Muscle of arm (tissue), 14 donors: ENCODE data around the gene PDZD8. TPM values are rescaled to one million over a fixed set of nuclear protein-coding genes. Genes with fewer than 3 reads are reported as not detected.

ENCODE experiments used
- DNase-seq: peaks from one replicate; pipeline ENCODE4 v3.0.0-alpha.2; 2013
- long read RNA-seq, 11 donors: transcript quantifications; one replicate each; lab custom pipeline, GENCODE V29; 2026
- polyA plus RNA-seq, 12 donors: library from polyadenylated mRNA; unstranded; fragments of 120-200 nt; gene quantifications; one replicate each; pipeline ENCODE4 v1.2.1, GENCODE V29; 2013; ENCODE audit not compliant: insufficient read length in 12 of 12

PDZD8 gene, protein sequence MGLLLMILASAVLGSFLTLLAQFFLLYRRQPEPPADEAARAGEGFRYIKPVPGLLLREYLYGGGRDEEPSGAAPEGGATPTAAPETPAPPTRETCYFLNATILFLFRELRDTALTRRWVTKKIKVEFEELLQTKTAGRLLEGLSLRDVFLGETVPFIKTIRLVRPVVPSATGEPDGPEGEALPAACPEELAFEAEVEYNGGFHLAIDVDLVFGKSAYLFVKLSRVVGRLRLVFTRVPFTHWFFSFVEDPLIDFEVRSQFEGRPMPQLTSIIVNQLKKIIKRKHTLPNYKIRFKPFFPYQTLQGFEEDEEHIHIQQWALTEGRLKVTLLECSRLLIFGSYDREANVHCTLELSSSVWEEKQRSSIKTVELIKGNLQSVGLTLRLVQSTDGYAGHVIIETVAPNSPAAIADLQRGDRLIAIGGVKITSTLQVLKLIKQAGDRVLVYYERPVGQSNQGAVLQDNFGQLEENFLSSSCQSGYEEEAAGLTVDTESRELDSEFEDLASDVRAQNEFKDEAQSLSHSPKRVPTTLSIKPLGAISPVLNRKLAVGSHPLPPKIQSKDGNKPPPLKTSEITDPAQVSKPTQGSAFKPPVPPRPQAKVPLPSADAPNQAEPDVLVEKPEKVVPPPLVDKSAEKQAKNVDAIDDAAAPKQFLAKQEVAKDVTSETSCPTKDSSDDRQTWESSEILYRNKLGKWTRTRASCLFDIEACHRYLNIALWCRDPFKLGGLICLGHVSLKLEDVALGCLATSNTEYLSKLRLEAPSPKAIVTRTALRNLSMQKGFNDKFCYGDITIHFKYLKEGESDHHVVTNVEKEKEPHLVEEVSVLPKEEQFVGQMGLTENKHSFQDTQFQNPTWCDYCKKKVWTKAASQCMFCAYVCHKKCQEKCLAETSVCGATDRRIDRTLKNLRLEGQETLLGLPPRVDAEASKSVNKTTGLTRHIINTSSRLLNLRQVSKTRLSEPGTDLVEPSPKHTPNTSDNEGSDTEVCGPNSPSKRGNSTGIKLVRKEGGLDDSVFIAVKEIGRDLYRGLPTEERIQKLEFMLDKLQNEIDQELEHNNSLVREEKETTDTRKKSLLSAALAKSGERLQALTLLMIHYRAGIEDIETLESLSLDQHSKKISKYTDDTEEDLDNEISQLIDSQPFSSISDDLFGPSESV
- 10 to 100 TPM in 11 of 12 donors, not detected in 1; 11.6 to 24.2 (median 16.6) TPM for polyA plus RNA-seq
- long read RNA-seq, donor 1, full-length matches to known transcripts: 16 of 33 reads
- long read RNA-seq, donor 1, partial matches to known transcripts: 17 of 33 reads
- long read RNA-seq, donor 1, other reads (novel, unspliced or antisense): 0 of 33 reads
- long read RNA-seq, donor 2, full-length matches to known transcripts: 5 of 5 reads
- long read RNA-seq, donor 2, partial matches to known transcripts: 0 of 5 reads
- long read RNA-seq, donor 2, other reads (novel, unspliced or antisense): 0 of 5 reads
- long read RNA-seq, donor 3, full-length matches to known transcripts: 2 of 2 reads
- long read RNA-seq, donor 3, partial matches to known transcripts: 0 of 2 reads
- long read RNA-seq, donor 3, other reads (novel, unspliced or antisense): 0 of 2 reads
- long read RNA-seq, donor 4: 0 reads
- long read RNA-seq, donor 5: 0 reads
- long read RNA-seq, donor 6, full-length matches to known transcripts: 2 of 2 reads
- long read RNA-seq, donor 6, partial matches to known transcripts: 0 of 2 reads
- long read RNA-seq, donor 6, other reads (novel, unspliced or antisense): 0 of 2 reads
- long read RNA-seq, donor 7, full-length matches to known transcripts: 2 of 2 reads
- long read RNA-seq, donor 7, partial matches to known transcripts: 0 of 2 reads
- long read RNA-seq, donor 7, other reads (novel, unspliced or antisense): 0 of 2 reads
- long read RNA-seq, donor 8, full-length matches to known transcripts: 5 of 11 reads
- long read RNA-seq, donor 8, partial matches to known transcripts: 6 of 11 reads
- long read RNA-seq, donor 8, other reads (novel, unspliced or antisense): 0 of 11 reads
- long read RNA-seq, donor 9: 0 reads
- long read RNA-seq, donor 10, full-length matches to known transcripts: 1 of 1 reads
- long read RNA-seq, donor 10, partial matches to known transcripts: 0 of 1 reads
- long read RNA-seq, donor 10, other reads (novel, unspliced or antisense): 0 of 1 reads
- long read RNA-seq, donor 11, full-length matches to known transcripts: 4 of 4 reads
- long read RNA-seq, donor 11, partial matches to known transcripts: 0 of 4 reads
- long read RNA-seq, donor 11, other reads (novel, unspliced or antisense): 0 of 4 reads

DNA sequence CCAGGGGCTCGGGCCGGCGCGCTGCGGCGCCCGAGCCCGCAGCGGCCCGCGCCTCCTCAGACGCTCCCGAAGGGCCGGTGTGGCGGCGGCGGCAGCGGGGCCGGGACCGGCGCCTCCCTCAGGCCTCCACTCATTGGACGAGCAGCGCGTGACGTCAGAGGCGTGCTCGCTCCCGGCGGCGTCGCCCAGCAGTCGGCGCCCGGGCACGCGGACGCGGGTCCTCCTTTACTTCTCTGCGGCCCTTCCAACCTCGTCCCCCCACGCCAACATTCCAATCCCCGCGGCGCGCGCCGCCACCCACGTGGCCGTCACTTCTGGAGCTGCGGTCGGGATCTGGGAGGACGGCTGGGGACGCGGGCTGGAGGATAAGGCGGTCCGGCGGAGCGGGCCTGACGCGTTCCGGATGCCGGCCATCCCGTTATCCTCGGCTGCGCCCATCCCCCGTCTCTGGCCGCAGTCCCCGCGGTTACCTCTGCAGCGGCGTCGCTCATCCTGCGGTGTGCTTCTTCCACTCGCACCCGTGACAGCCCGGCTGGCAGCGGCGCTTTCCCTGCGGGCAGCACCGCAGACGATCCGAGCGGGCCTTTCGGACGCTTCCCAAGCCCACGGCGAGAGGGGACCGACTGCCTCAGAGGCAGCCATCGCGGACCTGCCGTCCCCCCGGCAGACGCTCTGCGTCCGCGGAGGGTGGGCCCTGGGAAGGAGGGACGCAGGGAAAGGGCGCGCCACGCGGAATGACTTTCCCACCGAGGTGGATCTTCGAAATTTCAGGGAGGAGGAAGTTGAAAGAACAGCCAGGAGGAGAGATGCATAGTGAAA, at the start of gene PDZD8:
PDZD8 (minus strand) TSS at position 81 of the 819 bp plus-strand sequence. CDS start 213 bp downstream, outside the sequence.
- DNase-seq: peak; percentile 96

DNA sequence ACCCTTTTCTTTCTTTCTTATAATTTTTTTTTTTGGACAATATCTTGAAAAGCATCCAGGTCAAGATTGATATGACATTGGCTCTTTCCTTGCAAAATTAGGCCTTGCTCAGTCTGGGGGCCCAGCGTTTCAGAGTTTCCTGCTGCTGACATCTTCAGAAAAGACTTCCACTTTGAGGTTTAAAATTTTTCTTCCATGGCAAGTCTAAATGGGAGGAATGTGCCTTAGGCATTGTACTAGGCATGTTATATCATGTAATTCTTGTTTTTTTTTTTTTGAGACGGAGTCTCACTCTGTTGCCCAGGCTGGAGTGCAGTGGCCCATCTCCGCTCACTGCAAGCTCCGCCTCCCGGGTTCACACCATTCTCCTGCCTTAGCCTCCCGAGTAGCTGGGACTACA, 48.9 kb upstream of the PDZD8 start:
- DNase-seq: no peak

DNA sequence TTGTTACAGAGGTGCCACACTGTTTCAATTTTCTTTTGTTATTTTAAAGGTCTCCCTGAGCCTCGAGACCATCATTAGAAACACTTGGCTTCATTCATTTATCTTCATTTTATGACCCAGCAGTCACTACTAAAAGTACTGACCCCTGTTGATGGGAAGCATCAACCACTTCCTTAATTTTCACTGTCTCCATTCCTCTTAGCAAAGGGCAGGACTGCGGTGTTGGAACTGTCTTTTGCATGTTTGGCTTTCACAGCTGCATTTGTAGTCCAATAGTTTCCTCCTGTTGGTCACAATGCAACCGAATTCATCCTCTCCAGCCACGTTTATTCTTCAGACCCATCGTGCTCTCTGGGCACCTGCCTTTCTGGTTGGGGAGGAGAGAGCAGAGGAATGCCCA, 46.7 kb upstream of the PDZD8 start:
- DNase-seq: no peak

DNA sequence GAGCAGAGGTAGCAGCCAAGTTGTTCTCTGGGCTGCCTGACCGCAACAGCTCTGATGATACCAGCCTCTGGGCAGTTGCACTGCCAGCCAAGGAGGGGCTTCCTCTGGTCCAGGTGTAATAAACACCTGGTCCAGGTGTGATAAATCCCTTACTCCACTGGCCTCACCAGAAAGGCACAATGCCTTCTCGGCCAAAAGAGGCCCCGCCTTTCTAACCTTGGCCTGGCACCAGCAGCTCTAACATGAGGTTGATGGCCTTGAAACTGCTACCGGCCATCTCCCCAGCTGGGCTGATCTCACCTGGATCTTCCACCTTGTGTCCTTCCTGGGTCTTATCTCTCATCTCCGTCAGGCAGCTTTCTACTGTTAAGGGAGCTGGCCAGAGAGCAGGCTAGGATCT, 45.5 kb upstream of the PDZD8 start:
- no peak for DNase-seq

DNA sequence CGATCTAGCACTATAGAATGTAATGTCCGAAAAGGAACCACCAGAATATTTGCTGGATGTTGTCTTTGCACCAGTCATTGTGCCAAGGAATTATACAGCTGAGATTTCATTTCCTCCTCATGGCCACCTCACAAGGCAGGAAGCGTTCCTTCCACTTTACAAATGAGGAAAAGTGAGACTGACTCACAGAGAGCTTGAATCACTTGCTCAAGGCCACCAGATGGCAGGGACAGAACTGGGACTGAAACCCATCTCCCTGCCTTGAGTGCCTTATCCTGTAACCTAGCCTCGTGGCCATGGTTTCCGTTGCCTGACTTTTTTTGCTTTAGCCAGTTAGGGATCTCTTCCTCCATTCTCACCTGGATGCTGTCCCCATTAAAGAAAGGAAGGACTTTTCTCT, 44.7 kb upstream of the PDZD8 start:
- DNase-seq: no peak

DNA sequence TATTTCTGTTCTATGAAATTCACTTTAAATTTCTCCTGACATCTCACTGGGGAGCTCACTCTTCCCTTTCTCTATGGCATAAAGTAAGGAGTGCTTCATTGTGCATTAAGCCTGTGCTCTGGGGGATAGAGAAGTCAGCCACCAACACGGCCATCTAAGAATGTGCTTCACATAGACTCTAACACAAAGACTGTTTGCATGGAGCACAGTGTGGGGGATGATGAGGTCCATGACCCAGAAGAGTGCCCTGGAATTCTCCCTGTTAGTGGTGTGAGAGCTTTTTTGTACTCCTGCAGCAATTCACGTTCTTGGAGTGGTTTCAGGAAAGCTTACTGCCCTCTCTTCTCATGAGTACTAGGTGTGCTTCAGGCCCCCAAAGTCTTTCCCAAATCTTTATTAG, 43.9 kb upstream of the PDZD8 start:
- no peak for DNase-seq

DNA sequence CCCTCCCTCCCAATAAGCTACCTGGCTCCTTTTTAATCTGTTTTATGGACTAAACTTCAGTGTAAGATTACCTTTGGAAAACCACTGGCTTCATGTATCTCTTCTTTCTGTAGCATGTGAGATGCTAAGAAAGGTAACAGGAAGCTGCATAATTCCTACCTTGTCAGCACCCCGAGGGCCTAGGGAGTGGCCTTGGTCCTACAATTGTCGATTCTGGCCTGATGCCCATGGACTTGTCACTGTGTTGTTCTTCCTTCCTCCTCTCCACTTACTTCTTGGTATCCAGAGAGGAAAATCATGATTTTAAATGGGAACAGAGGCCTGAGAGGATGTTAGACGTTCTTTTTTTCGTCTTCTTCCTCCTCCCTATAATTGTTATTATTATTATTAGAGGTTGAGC, 42.9 kb upstream of the PDZD8 start:
- DNase-seq: no peak

DNA sequence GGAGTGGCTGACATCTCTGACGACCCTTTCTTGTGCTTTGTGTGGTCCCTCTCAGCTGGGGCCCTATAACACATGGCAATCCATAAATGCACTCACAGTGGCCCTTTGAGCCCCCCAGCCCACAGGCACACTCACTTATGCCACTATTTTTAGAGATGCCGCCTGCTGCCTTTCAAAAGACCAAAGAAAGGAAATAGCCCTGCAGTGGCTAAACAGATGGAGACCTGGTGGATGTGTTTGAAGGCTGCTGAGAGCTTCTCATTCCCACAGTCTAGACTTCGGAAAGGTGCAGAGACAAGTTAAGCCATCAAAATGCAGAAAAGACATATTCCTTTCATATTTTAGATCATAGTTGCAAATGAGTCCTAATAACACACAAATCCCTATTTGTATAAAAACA, 42.0 kb upstream of the PDZD8 start:
- DNase-seq: no peak

DNA sequence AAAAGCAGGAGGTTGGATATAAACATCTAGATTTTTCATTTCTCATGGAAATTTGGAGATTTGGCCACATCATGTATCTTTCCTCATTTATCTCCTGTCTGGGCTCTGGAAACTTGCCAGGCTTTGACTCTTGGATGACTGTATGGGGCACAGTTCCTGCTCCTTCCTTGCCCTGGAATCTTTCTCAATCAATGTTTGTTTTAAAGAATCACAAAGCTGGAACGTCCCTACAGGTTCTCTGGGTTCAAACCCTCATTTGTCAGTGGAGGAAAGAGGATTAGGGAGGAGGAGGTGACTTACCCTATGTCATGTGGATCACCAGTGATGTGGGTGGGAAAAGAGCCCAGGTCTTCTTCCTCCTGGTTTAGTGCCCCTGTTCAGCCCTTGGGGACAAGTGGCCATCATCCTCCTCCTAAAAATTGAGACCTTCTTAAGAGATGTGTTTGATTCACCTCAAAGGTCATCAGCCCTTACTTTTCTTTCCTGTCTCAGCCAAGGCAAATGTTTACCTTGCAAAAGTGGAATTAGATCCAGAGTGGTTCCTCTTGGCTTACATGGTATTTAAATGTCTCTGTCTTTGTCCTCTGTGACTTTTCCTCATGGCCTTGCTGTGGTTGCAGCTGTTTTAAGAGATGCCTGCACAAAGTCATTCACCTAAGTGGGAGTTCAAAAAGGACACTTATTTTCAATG, 38.8 kb upstream of the PDZD8 start:
- no peak for DNase-seq

DNA sequence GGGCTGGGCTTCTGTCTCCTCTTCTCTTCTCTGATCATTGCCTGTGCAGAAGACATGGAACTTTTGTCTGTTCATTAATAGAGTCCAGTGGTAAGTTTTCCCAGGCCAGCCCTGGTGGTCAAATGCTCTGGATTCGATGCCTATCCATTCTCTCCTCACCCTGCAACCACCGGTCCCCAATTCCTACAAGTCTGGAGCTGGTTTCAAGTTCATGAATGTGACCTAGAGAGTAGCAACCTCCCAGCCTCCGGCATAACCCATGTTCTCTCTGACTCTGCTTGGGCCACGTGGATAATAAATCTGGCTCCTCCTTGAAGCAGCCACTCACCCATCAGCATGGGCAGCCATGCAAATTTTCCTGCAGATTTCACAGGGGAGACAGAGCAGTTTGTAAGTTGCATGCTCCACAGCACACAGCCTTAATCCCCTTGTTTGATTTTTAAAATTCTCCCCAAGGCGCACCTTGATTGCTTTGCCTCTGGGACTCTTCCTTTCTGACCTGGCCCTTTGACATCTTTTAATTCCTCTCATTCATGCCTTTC, 37.3 kb upstream of the PDZD8 start:
- no peak for DNase-seq

DNA sequence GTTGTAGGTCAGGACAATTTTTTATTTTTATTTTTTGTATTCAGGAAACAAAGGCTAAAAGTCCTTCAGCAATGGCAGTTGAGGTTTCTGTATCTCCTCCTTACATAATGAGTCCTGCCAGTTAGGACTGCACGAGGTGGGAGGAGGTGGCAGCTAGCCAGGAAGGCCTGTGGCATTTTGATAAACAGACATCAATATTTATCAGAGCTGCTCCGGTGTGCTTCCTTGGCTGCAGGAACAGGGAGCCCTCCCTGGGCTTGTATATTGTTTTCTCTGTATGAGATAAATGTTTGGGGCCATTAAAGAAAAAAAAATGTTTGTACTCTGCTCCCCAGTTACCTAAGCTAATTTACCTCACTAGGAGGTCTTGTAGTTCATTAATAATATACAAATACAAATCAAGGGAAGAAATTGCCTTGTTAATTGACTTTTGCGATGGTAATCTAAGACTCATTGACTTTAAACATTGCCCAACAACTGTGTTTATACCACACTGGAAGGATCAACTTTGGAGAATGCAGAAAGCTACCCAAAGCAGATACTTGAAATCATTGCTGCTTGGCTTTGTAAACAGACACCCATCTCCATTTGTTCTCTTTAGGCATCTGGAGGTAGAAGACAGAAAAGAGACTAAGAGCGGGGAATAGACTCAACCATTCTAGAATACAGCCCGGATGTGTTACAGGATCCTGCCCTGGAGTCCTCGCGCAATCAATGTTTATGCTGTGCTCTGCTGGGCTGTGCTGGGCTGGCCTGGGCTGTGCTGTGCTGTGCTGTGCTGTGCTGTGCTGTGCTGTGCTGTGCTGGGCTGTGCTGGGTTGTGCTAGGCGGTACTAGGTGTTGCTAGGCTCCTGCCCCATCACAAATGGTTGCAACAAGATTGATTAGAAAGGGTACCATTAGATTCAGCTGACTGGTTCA, 36.5 kb upstream of the PDZD8 start:
- no peak for DNase-seq

DNA sequence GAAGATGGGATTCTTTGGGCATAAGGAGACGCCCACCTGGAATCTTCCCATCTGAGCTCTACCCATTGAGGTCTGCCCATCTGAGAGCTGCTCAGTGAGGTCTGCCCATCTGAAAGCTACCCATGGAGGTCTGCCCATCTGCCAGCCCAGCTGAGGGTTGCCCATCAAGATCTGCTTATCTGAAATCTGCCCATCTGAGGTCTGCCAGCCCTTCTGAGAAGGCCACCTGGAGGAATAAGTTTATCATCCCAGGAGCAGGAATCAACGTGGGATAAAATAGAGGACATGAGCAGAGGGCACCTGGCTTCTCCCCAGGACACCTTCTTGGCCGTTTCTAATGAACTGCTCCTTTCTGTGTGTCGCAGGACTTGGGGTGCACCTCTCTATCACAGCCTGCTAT, 35.3 kb upstream of the PDZD8 start:
- no peak for DNase-seq

DNA sequence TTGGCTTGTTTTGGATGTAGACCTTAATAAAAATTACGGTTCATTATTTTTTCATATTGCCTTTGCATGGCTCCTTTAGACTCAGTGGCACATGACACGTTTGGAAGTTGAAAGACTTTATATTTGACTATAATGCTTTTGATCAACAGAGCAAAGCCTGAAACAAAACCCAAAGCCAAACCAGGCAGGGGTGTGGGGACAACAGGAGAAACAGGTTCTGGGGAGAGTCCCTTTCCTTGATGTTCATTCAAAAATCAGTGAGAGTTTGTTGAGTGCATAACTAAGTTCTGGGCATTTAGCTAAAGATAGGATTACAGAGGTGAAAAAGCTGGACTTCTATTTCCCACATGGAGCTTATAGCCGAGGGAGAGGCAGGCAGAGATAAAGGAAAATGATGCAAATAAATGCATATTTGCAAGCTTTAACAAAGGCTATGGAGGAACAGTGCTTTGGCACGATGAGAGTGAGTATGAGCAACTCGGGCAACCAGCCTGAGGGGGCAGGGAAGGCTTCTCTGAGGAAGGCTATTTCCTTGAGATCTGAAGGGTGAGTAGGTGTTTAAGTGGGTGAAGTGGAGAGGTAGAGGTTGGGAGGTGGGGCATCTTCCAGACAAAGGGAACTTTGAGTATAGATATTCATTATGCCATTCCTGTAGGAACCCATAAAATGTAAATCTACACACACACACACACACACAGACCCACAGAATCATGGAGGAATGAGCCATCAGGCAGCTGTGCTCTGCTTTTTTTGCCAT, 34.5 kb upstream of the PDZD8 start:
- DNase-seq: no peak

DNA sequence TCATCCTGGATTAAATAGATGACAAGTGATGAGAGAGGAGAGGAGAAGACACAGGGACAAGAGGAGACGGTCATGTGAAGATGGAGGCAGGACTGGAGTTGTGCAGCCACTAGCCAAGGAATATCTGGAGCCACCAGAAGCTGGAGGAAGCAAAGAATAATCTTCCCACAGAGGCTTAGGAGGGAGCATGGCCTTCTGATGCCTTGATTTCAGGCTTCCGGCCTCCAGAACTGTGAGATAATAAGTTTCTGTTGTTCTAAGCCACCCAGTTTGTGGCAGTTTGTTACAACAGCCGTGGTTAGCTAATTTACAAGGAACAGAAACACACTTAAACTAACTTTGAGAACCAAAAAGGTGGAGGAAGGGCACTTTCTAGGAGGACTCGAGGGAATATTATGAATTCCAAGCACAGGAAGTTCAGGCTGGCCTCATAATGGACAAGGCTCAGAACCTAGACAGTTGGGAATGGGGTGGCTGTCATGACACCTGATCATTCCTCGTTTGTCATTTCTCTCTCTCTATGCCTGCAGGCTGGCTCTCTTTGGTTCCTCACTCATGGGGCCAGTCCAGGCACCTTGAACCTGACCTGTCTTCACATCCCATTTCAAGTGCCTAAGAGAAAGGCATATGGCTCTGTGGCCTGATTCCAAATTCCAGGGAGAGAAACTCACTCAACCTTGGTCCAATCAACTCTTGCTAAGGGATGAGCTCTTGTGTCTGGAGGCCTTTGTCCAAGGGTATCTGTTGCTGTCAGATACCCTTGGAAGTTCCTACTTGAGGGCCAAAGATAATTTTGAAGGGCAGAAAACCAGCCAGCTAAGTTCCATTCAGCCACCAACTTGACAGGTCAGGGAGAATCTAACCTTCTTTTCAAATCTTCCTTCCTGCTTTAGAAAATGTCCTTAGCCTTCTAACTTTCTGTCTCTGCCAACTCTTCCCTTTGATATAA, 33.5 kb upstream of the PDZD8 start:
- no peak for DNase-seq

DNA sequence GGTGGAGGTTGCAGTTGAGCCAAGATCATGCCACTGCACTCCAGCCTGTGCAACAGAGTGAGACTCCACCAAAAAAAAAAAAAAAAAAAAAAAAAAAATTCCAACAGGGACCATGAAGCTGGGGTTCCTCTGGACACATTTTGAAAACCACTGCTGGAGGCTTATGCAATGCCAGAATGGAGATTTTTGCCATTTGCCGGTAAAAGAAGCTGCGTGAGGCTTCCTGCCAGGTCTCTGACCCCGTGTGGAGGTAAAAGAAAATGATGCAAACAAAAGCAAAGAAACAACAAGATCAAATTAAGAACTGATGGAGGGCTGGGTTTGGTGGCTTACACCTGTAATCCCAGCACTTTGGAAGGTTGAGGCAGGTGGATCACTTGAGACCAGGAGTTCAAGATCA, 30.5 kb upstream of the PDZD8 start:
- DNase-seq: no peak
